ENCODE measurements around the gene VRK3. TPM values are rescaled to one million over a fixed set of nuclear protein-coding genes. Genes with fewer than 3 reads are reported as not detected.

VRK3 gene
- total RNA-seq, 1 donor from 2014 or later = 44.6 TPM

GRCh38 chr19:49987159-49987698 lies 37.9 kb downstream of the VRK3 start:
- H3K4me3 Mint-ChIP-seq = peak overlapping the region; percentile 47
- H3K27me3 Mint-ChIP-seq = no peaks in the 10 kb centered on the region
- H3K27ac Mint-ChIP-seq = peak overlapping the region; percentile 79
- DNase-seq (ENCODE audit: extremely low spot score, unreplicated experiment) = peak; percentile 91
- peak; percentile 66 for TF ChIP-seq CTCF (conservative IDR thresholded peaks at IDR 0.05)
- H3K4me1 Mint-ChIP-seq (ENCODE audit: unreplicated experiment) = peaks cover 4% of the 10 kb centered on the region
- no peaks in the 10 kb centered on the region for H3K9me3 Mint-ChIP-seq
- H3K36me3 Mint-ChIP-seq = peaks cover 22% of the 10 kb centered on the region

- Mint-ChIP-seq H3K4me3 (no peak overlapping the region), H3K4me1 (ENCODE audit: unreplicated experiment) (peaks cover 4% of the 10 kb centered on the region), H3K9me3 (no peaks in the 10 kb centered on the region), H3K27ac (no peak overlapping the region), H3K27me3 (no peaks in the 10 kb centered on the region), H3K36me3 (peaks cover 22% of the 10 kb centered on the region)
- no peak for DNase-seq (ENCODE audit: extremely low spot score, unreplicated experiment)
- no peak for TF ChIP-seq CTCF (conservative IDR thresholded peaks at IDR 0.05)
Measured at GRCh38 chr19:49986354-49986753, 38.8 kb downstream of the VRK3 start.

GRCh38 chr19:49985871-49986270 lies 39.3 kb downstream of the VRK3 start:
- Mint-ChIP-seq H3K36me3 (peaks cover 22% of the 10 kb centered on the region), H3K27ac (no peak overlapping the region), H3K9me3 (no peaks in the 10 kb centered on the region), H3K27me3 (no peaks in the 10 kb centered on the region), H3K4me1 (ENCODE audit: unreplicated experiment) (peaks cover 4% of the 10 kb centered on the region), H3K4me3 (no peak overlapping the region)
- DNase-seq (ENCODE audit: extremely low spot score, unreplicated experiment) = no peak
- no peak for TF ChIP-seq CTCF (conservative IDR thresholded peaks at IDR 0.05)

GRCh38 chr19:49984491-49984890 lies 40.7 kb downstream of the VRK3 start:
- no peak for TF ChIP-seq CTCF (conservative IDR thresholded peaks at IDR 0.05)
- no peak for DNase-seq (ENCODE audit: extremely low spot score, unreplicated experiment)
- Mint-ChIP-seq H3K36me3 (peaks cover 21% of the 10 kb centered on the region), H3K27me3 (no peaks in the 10 kb centered on the region), H3K4me1 (ENCODE audit: unreplicated experiment) (peaks cover 4% of the 10 kb centered on the region), H3K4me3 (no peak overlapping the region), H3K9me3 (no peaks in the 10 kb centered on the region), H3K27ac (no peak overlapping the region)

GRCh38 chr19:49983645-49984229 lies 41.4 kb downstream of the VRK3 start:
- DNase-seq (ENCODE audit: extremely low spot score, unreplicated experiment) = no peak
- Mint-ChIP-seq H3K36me3 (peaks cover 16% of the 10 kb centered on the region), H3K4me3 (no peak overlapping the region), H3K27ac (no peak overlapping the region), H3K27me3 (no peaks in the 10 kb centered on the region), H3K4me1 (ENCODE audit: unreplicated experiment) (peaks cover 4% of the 10 kb centered on the region), H3K9me3 (no peaks in the 10 kb centered on the region)
- TF ChIP-seq CTCF (conservative IDR thresholded peaks at IDR 0.05) = peak; percentile 89

Measured in type B pancreatic cell (in vitro differentiated cells).